Osteoblast (primary cell): ENCODE measurements around the gene NNMT. TPM values are rescaled to one million over a fixed set of nuclear protein-coding genes. Genes with fewer than 3 reads are reported as not detected.

ENCODE experiments used
- DNase-seq: peaks from one replicate; pipeline ENCODE4 v3.0.0; 2011; ENCODE audit warnings: low spot score, mixed read lengths; ENCODE audit not compliant: insufficient read length; ENCODE audit errors: missing footprints
- H2AFZ ChIP-seq: 2 replicates; pipeline ENCODE4 v1.6.0; 2011; ENCODE audit warnings: mild to moderate bottlenecking, low read length
- H3K27ac ChIP-seq: 2 replicates; pipeline ENCODE4 v1.5.1; 2011; ENCODE audit warnings: mild to moderate bottlenecking, low read depth, low read length, moderate library complexity
- H3K27me3 ChIP-seq: 2 replicates; pipeline ENCODE4 v1.6.0; 2012; ENCODE audit warnings: mild to moderate bottlenecking, control low read depth, inconsistent platforms, low read length, moderate library complexity; ENCODE audit not compliant: insufficient read depth
- H3K36me3 ChIP-seq: 2 replicates; pipeline ENCODE4 v1.5.1; 2011; ENCODE audit warnings: mild to moderate bottlenecking, low read length, control low read depth, moderate library complexity; ENCODE audit not compliant: insufficient read depth
- H3K4me1 ChIP-seq: 2 replicates; pipeline ENCODE4 v1.5.1; 2011; ENCODE audit warnings: mild to moderate bottlenecking, low read length, control low read depth, moderate library complexity; ENCODE audit not compliant: insufficient read depth
- H3K4me2 ChIP-seq: 2 replicates; pipeline ENCODE4 v1.6.0; 2011; ENCODE audit warnings: mild to moderate bottlenecking, low read length; ENCODE audit not compliant: insufficient read depth
- H3K4me3 ChIP-seq: fragments of 200-600 bp; sonication (generic); 3 replicates; pipeline ENCODE4 v1.5.1; 2012; ENCODE audit warnings: mild to moderate bottlenecking, low read length, inconsistent platforms; ENCODE audit not compliant: insufficient read depth
- H3K79me2 ChIP-seq: 2 replicates; pipeline ENCODE4 v1.6.0; 2012; ENCODE audit warnings: mild to moderate bottlenecking, low read length, control low read depth, inconsistent platforms; ENCODE audit not compliant: insufficient read depth
- H3K9me3 ChIP-seq: 2 replicates; pipeline ENCODE4 v1.5.1; 2011; ENCODE audit warnings: low read depth, low read length, control low read depth
- H4K20me1 ChIP-seq: 2 replicates; pipeline ENCODE4 v1.6.0; 2012; ENCODE audit warnings: mild to moderate bottlenecking, low read length, control low read depth; ENCODE audit not compliant: insufficient read depth
- CTCF ChIP-seq: IDR thresholded peaks from 2 replicates; pipeline ENCODE4 v1.5.1; 2011; ENCODE audit warnings: mild to moderate bottlenecking, low read depth, low read length, moderate library complexity; ENCODE audit errors: extremely low read depth
- total RNA-seq: library from RNA; depleted of rRNA; stranded (reverse); fragments of >200 nt; gene quantifications from 2 replicates; pipeline ENCODE4 v1.2.3, GENCODE V29; 2012

Gene NNMT
- total RNA-seq, 1 donor, result 1,196 TPM

GRCh38 chr11:114302663-114303062 lies 6.5 kb downstream of the NNMT start:
- Histone ChIP-seq H3K4me2 (peak overlapping the region; percentile 97), H3K79me2 (peaks cover 88% of the 10 kb centered on the region), H3K27me3 (no peaks in the 10 kb centered on the region), H3K36me3 (peaks cover 72% of the 10 kb centered on the region), H3K4me1 (peaks cover 37% of the 10 kb centered on the region), H3K9me3 (peaks cover 1% of the 10 kb centered on the region), H2AFZ (no peak overlapping the region), H3K4me3 (peak overlapping the region; percentile 53), H3K27ac (peak overlapping the region; percentile 15), H4K20me1 (peaks cover 44% of the 10 kb centered on the region)
- TF ChIP-seq CTCF, result no peak
- no peak for DNase-seq

- H3K27ac ChIP-seq, result no peak overlapping the region
- H3K4me3 ChIP-seq, result no peak overlapping the region
- no peak overlapping the region for H2AFZ ChIP-seq
- DNase-seq, result no peak
- H3K4me1 ChIP-seq, result peaks cover 43% of the 10 kb centered on the region
- H3K4me2 ChIP-seq, result peak overlapping the region; percentile 97
- H3K9me3 ChIP-seq, result peaks cover 1% of the 10 kb centered on the region
- no peak for TF ChIP-seq CTCF
- peaks cover 88% of the 10 kb centered on the region for H3K79me2 ChIP-seq
- H4K20me1 ChIP-seq, result peaks cover 35% of the 10 kb centered on the region
- no peaks in the 10 kb centered on the region for H3K27me3 ChIP-seq
- H3K36me3 ChIP-seq, result peaks cover 71% of the 10 kb centered on the region
These were observed 7.9 kb downstream of the NNMT start for GRCh38 chr11:114304065-114304464.

- peaks cover 88% of the 10 kb centered on the region for H3K79me2 ChIP-seq
- H3K9me3 ChIP-seq, result peaks cover 1% of the 10 kb centered on the region
- H3K4me3 ChIP-seq, result no peak overlapping the region
- peaks cover 70% of the 10 kb centered on the region for H3K36me3 ChIP-seq
- H3K27ac ChIP-seq, result peak overlapping the region; percentile 0
- DNase-seq, result no peak
- H3K4me1 ChIP-seq, result peaks cover 49% of the 10 kb centered on the region
- no peaks in the 10 kb centered on the region for H3K27me3 ChIP-seq
- no peak overlapping the region for H2AFZ ChIP-seq
- no peak for TF ChIP-seq CTCF
- peaks cover 35% of the 10 kb centered on the region for H4K20me1 ChIP-seq
- H3K4me2 ChIP-seq, result peak overlapping the region; percentile 14
These were observed 8.8 kb downstream of the NNMT start for GRCh38 chr11:114304969-114305368.

GRCh38 chr11:114307524-114308203 lies 11.5 kb downstream of the NNMT start:
- Histone ChIP-seq H3K4me2 (peak overlapping the region; percentile 82), H3K4me1 (peaks cover 50% of the 10 kb centered on the region), H3K36me3 (peaks cover 70% of the 10 kb centered on the region), H4K20me1 (peaks cover 34% of the 10 kb centered on the region), H2AFZ (no peak overlapping the region), H3K79me2 (peaks cover 88% of the 10 kb centered on the region), H3K27ac (peak overlapping the region; percentile 96), H3K9me3 (no peaks in the 10 kb centered on the region), H3K27me3 (no peaks in the 10 kb centered on the region), H3K4me3 (peak overlapping the region; percentile 59)
- DNase-seq, result peak; percentile 78
- TF ChIP-seq CTCF, result no peak
